A549 treated with ZK216348 at 1 μM for 4 hours (cell line): ENCODE results near the gene CDH2. TPM values are rescaled to one million over a fixed set of nuclear protein-coding genes. Genes with fewer than 3 reads are reported as not detected.

Experiments used
- total RNA-seq: library from RNA; stranded (reverse); fragments of 200-300 nt; extraction: Qiagen RNA extraction; gene quantifications from 5 replicates; pipeline ENCODE4 v1.2.3, GENCODE V29; 2022; ENCODE audit warnings: low read depth

The CDH2 gene
- 31.8 to 50.4 TPM (median 43.7 TPM) in 5 replicates for total RNA-seq

DNA sequence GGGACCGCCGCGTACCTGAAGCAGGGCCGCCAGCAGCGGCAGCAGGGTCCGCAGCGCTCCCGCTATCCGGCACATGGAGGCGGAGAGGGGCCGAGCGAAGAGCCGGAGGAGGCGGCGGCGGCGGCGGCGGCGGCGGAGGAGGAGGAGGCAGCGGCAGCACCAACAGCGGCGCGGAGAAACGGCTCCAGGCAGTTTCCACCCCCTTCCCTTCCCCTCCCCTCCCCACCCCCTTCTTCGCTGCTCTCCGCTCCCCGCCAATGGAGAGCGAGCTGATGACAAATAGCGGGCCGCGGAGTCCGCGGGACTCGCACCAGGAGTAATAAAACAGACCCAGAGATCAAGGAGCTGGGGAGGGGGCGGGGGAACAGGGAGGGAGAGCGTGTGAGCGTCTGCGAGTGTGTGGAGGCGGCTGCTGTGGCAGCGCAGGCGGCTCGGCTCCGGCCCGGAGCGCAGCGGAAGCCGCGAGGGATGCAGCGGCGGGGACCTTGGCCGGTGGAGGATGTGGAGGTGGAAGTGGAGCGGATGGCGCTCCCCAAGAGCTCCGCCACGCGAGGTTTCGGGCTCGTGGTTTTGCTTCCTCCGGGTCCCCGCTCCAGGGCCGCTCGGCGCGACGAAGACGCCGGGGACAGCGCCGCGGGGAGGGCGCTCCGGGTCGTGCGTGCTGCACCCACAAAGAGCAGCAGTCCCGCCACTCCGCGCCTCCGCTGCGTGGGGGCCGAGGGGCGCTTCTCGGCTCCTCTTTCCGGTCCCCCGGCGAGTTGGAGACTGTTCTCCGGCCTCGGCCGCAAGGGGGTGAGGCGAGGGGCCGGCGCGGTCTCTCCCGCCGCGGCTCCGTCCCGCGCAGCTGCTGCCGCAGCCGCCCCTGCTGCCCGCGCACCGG, at the start of gene CDH2:
CDH2 (minus strand) TSS at position 183 of the 880 bp plus-strand sequence; CDS start at position 75, 108 bp downstream.

